GM18499 (cell line): ENCODE results near the gene LIMK2.
"Not testable (repeated sequence)": the region's sequence is repeated elsewhere in the genome, so short reads cannot be mapped to it uniquely, and the experiment has no call there.

Source experiments
- ATAC-seq: cut with Tn5 transposase; IDR thresholded peaks from one replicate; pipeline ENCODE4 v1.9.1; 2021; ENCODE audit warnings: moderate number of reproducible peaks; ENCODE audit not compliant: insufficient read depth, unreplicated experiment

Gene LIMK2

GRCh38 chr22:31241200-31241599 lies 29.1 kb downstream of the LIMK2 start:
- ATAC-seq = no peak

- ATAC-seq = no peak
Observed at GRCh38 chr22:31241936-31242335, 29.8 kb downstream of the LIMK2 start.

- ATAC-seq = no peak
Observed at GRCh38 chr22:31243339-31244045, 31.4 kb downstream of the LIMK2 start.

GRCh38 chr22:31244046-31244942 lies 32.2 kb downstream of the LIMK2 start:
- ATAC-seq = no peak

GRCh38 chr22:31244943-31245451 lies 32.9 kb downstream of the LIMK2 start:
- ATAC-seq = no peak

GRCh38 chr22:31245998-31246397 lies 33.9 kb downstream of the LIMK2 start:
- not testable (repeated sequence) for ATAC-seq

GRCh38 chr22:31246687-31247086 lies 34.6 kb downstream of the LIMK2 start:
- ATAC-seq = no peak

GRCh38 chr22:31247726-31248125 lies 35.6 kb downstream of the LIMK2 start:
- ATAC-seq = no peak

GRCh38 chr22:31248138-31248745 lies 36.1 kb downstream of the LIMK2 start:
- ATAC-seq = no peak

- ATAC-seq = no peak
Observed at GRCh38 chr22:31248965-31249958, 37.2 kb downstream of the LIMK2 start.

- ATAC-seq = no peak
Observed at GRCh38 chr22:31250740-31251600, 38.9 kb downstream of the LIMK2 start.

- no peak for ATAC-seq
Observed at GRCh38 chr22:31253949-31254348, 41.9 kb downstream of the LIMK2 start.

GRCh38 chr22:31259798-31260473 lies 47.8 kb downstream of the LIMK2 start:
- no peak for ATAC-seq

- no peak for ATAC-seq
Observed at GRCh38 chr22:31260474-31260856, 48.4 kb downstream of the LIMK2 start.

- ATAC-seq = no peak
Observed at GRCh38 chr22:31262312-31263133, 50.4 kb downstream of the LIMK2 start.

GRCh38 chr22:31263896-31264640 lies 52.0 kb downstream of the LIMK2 start:
- no peak for ATAC-seq

- no peak for ATAC-seq
Observed at GRCh38 chr22:31268281-31268680, 56.2 kb downstream of the LIMK2 start.
